A549 (cell line): Measurements from ENCODE around the gene SIK3.

ENCODE experiments used
- CBX8 ChIP-seq: fragments of 200-600 bp; sonication (generic); IDR thresholded peaks from 2 replicates; pipeline ENCODE4 v1.6.1; 2016
- CHD2 ChIP-seq: fragments of 150-350 bp; IDR thresholded peaks from 2 replicates; pipeline ENCODE4 v1.6.1; 2014; ENCODE audit warnings: low read length; ENCODE audit not compliant: partially characterized antibody
- CTCF ChIP-seq: fragments of >200 bp; sonication (Bioruptor Twin); formaldehyde crosslinking; IDR thresholded peaks from 3 replicates; pipeline ENCODE4 v1.5.1; 2016
- EHF ChIP-seq: fragments of 250-450 bp; sonication (Bioruptor Pico); IDR thresholded peaks from 2 replicates; pipeline ENCODE4 v1.5.0; 2020; ENCODE audit warnings: mild to moderate bottlenecking
- ESRRA ChIP-seq: fragments of 150-350 bp; IDR thresholded peaks from 2 replicates; pipeline ENCODE4 v1.6.1; 2014; ENCODE audit warnings: mild to moderate bottlenecking, low read length, borderline replicate concordance
- HDAC2 ChIP-seq: fragments of 200-600 bp; sonication (generic); IDR thresholded peaks from 2 replicates; pipeline ENCODE4 v1.6.1; 2016
- JUN ChIP-seq, 2 experiments: fragments of >200 bp; sonication (Bioruptor Twin); formaldehyde crosslinking; IDR thresholded peaks; 2 replicates in 1 of 2; 3 replicates in 1 of 2; pipeline ENCODE4 v1.6.1; 2016 to 2017
- NFE2L2 ChIP-seq: fragments of 150-350 bp; conservative IDR thresholded peaks from 2 replicates; pipeline ENCODE4 v1.6.1; 2014; ENCODE audit warnings: low read length
- POLR2A ChIP-seq: IDR thresholded peaks from 2 replicates; pipeline ENCODE4 v1.6.1; 2012; ENCODE audit warnings: mild to moderate bottlenecking, low read length
- RCOR1 ChIP-seq: fragments of 150-350 bp; IDR thresholded peaks from 2 replicates; pipeline ENCODE4 v1.6.1; 2014; ENCODE audit warnings: antibody characterized with exemption, low read length, low read depth
- SMC3 ChIP-seq: fragments of >200 bp; sonication (Bioruptor Twin); formaldehyde crosslinking; IDR thresholded peaks from 3 replicates; pipeline ENCODE4 v1.6.1; 2018; ENCODE audit warnings: inconsistent platforms
- SREBF2 ChIP-seq: fragments of 450-650 bp; IDR thresholded peaks from 2 replicates; pipeline ENCODE4 v1.6.1; 2014; ENCODE audit warnings: mild to moderate bottlenecking, moderate library complexity
- TP53 ChIP-seq: fragments of 250-450 bp; sonication (Bioruptor Pico); IDR thresholded peaks from 2 replicates; pipeline ENCODE4 v1.5.0; 2021; ENCODE audit warnings: mild to moderate bottlenecking, moderate library complexity

DNA sequence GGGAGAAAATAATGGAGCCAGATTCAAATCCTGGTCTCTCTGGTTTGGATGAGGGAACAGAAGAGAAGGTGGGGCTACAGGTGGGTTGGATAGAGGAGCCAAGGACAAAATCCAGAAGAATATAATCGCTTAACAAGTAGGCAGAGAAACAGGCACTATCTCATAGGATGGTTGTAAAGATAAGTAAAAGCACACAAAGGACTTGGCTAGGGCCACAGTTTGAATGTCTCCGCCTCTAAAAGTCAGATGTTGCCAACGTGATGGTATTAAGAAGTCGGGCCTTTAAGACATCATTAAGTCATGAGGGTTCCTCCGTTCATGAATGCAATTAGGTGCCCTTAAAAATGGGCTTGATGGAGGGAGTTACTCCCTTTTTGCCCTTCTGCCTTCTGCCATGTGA is 42.8 kb downstream of the SIK3 start:
- TF ChIP-seq POLR2A = no peak
- TF ChIP-seq CHD2 = no peak
- no peak for TF ChIP-seq RCOR1
- no peak for TF ChIP-seq CTCF
- no peak for TF ChIP-seq EHF (CRISPR knock-in tag)
- TF ChIP-seq CBX8 = no peak
- no peak for TF ChIP-seq SREBF2
- no peak for TF ChIP-seq TP53
- TF ChIP-seq HDAC2 = no peak
- no peak for TF ChIP-seq NFE2L2
- TF ChIP-seq JUN (IDR thresholded peaks at IDR 0.05) = no peak
- no peak for TF ChIP-seq ESRRA
- TF ChIP-seq SMC3 = no peak
